Pons (tissue), 1 donor: ENCODE data around the gene ADGRF3.
"Not testable (repeated sequence)": the region's sequence is repeated elsewhere in the genome, so short reads cannot be mapped to it uniquely, and the experiment has no call there.

ENCODE experiments used
- DNase-seq: peaks from one replicate; pipeline ENCODE4 v3.0.0-alpha.2; 2016; ENCODE audit warnings: low spot score

ADGRF3 gene, protein sequence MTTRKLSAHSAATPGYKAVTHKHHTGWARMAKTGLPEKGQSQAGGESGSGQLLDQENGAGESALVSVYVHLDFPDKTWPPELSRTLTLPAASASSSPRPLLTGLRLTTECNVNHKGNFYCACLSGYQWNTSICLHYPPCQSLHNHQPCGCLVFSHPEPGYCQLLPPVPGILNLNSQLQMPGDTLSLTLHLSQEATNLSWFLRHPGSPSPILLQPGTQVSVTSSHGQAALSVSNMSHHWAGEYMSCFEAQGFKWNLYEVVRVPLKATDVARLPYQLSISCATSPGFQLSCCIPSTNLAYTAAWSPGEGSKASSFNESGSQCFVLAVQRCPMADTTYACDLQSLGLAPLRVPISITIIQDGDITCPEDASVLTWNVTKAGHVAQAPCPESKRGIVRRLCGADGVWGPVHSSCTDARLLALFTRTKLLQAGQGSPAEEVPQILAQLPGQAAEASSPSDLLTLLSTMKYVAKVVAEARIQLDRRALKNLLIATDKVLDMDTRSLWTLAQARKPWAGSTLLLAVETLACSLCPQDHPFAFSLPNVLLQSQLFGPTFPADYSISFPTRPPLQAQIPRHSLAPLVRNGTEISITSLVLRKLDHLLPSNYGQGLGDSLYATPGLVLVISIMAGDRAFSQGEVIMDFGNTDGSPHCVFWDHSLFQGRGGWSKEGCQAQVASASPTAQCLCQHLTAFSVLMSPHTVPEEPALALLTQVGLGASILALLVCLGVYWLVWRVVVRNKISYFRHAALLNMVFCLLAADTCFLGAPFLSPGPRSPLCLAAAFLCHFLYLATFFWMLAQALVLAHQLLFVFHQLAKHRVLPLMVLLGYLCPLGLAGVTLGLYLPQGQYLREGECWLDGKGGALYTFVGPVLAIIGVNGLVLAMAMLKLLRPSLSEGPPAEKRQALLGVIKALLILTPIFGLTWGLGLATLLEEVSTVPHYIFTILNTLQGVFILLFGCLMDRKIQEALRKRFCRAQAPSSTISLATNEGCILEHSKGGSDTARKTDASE

DNA sequence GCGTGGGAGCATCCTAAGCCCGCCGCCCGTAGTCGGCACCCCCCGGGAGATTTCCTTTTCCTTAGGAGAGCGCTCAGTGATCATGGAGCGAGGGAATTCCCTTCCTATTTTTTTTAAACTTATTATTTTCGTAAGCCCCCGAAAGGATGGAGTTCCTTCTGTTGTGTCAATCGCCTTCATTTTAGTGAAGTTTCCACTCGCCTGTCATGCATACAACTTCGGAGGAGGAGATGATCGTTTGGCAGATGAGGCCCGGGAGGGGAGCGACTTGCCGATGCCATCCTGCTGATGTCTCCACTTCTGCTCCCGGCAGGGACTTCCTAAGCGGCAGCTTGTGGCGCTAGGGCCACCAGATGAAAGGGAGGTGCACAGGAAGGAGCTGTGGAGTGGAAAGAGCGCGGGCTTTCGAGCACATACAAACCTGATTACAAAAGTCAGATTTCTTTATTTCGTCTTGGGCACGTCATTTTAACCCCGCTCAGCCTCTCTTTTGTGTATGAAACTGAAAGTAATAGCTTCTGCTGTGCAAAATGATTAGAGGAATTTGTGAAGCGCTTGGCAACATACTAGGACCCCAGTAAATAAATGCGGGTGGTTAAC is at the start of gene ADGRF3:
Gene ADGRF3, minus strand, starts transcription at position 336 of the 600 bp plus-strand sequence. CDS start 555 bp downstream, outside the sequence.
- DNase-seq: peak; percentile 68

DNA sequence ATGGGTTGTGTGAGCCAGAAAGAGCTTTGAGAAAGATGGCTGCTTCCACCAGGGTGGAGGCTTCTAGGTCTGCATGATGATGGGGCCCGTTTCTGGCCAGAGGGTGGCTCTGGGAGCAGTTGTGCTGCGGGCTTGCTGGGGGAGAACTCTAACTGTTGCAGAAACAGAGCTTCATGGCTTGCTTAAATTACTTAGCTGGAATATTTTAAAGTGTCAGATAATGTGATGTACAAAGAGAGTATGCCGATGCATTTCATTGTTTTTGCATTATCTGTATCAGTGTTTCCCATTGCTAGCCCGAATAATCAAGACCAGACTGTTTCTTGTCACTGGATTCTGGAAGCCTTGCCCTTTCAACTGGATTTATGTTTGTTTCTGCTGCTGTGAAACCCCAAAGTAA is 48.8 kb upstream of the ADGRF3 start:
- DNase-seq: peak; percentile 12

DNA sequence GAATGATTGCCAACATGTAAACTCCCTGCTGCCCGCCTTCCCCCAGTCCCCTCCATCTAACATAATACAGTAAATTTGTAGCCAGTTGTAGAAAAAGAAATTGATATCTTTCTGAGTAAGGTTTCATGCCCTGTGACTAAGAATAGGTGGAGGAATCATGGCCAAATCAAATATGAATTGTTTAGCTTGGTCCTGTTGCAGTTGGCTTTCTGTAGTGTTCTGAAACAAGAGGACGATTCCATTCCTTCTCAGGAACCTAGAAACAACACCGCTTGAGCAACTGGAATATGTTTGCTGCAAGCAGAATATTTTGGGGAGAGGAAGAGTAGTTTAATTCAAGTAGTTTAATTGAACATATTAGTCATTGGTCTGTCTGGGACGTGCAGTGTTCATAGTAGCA is 48.1 kb upstream of the ADGRF3 start:
- DNase-seq: no peak

DNA sequence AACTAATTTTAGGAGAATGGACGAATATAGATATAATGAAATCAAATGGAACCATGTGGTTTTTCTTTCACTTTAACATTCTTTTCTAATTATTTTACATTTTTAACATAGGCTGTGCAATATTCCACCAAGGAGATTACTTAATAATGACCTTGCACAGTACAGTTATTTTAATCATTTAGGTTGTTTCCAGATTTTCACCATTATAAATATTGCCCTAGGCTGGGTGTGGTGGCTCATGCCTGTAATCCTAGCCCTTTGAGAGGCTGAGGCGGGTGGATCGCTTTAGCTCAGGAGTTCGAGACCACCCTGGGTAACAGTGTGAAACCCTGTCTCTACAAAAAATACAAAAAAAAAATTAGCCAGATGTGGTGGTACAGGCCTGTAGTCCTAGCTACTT is 40.6 kb upstream of the ADGRF3 start:
- DNase-seq: no peak

DNA sequence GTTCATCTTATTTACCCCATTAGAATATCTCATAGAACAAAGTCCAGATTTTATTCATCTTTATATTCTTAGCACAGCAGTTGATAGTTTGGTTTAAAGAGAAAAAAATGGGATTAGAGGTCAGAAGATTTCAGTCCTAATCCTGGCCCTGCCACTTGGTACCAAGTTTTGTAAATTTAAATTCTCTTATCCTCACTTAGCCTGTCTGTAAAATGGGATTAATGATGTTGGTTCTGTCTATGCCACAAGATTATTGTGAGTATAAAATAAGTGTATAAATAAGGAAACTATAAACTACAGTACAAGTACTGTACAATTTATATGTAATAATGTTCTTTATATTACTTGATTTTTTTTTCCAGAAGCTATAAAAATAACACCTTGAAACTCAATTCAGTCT is 38.0 kb upstream of the ADGRF3 start:
- DNase-seq: no peak

DNA sequence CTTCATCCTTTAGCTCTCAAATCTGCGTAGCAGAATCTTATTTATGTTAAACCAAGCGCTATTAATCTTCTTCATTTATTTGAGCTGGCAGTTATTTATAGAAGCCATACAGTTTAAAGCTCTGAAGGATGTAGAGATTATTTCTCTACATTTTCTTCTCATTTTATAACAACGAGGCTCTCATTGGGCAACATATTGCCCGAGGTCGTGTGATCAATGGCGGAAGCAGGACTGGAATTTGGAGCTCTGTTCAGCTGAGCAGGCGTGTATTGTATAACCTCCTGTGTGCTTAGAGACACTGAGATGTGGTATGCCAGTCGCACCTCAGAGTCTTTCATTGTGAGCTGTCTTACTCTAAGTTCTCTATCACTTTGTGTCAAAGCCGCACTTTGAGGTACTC is 37.6 kb upstream of the ADGRF3 start:
- no peak for DNase-seq

DNA sequence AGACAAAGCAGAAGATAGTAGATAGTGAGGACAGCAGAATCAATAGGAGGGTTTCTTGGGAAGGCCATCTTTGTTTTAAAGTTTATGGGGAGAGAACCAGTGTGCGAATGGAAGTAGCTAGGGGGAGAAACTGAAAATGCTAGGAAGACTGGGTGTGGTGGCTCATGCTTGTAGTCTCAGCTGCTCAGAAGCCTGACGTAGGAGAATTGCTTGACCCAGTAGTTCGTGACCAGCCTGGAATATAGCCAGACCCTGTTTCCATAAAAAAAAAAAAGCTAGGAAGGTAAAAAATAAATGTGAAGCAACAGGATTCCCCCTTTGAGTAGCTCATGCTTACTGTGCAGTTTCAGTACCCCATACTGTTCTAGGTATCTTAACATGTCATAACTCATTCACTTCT is 36.0 kb upstream of the ADGRF3 start:
- DNase-seq: no peak

DNA sequence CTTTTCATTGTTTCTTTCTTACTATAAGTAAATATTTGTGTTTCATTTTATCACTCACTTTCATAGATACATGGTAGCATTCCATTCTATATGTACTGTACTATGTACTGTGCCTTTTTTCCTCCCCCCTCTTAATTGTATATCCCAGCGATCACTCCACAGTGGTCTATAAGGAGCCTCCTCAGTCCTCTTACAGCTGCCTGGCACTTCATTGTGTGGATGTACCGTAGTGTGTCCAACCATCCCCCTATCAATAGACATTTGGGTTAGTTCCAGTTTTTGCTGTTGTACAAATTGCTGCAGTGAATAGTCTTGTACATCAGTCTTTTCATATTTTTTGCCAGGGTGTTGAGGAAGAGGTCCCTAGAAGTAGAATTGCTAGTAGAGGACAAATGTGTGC is 33.7 kb upstream of the ADGRF3 start:
- DNase-seq: no peak

DNA sequence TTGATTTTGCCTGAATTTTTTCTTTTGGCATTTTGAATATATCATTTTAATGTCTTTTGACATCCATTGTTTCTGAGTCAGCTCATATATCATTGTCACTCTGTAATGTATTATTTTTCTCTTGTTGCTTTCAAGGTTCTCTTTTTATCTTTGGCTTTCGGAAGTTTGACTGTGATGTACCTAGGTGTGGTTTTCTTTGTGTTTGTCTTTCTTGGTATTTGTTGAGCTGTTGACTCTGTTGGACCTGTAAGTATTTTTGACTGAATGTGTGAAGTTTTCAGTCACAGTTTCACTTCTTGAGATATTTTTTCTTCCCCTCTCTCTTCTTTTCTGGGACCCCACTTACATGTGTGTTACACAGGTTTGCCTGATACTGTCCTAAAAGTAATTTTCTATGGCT is 30.2 kb upstream of the ADGRF3 start:
- DNase-seq: no peak

DNA sequence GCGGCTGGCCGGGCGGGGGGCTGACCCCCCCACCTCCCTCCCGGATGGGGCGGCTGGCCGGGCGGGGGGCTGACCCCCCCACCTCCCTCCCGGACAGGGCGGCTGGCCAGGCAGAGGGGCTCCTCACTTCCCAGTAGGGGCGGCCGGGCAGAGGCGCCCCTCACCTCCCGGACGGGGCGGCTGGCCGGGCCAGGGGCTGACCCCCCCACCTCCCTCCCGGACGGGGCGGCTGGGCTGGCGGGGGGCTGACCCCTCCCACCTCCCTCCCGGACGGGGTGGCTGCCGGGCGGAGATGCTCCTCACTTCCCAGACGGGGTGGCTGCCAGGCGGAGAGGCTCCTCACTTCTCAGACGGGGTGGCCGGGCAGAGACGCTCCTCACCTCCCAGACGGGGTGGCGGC is 24.3 kb upstream of the ADGRF3 start:
- not testable (repeated sequence) for DNase-seq

DNA sequence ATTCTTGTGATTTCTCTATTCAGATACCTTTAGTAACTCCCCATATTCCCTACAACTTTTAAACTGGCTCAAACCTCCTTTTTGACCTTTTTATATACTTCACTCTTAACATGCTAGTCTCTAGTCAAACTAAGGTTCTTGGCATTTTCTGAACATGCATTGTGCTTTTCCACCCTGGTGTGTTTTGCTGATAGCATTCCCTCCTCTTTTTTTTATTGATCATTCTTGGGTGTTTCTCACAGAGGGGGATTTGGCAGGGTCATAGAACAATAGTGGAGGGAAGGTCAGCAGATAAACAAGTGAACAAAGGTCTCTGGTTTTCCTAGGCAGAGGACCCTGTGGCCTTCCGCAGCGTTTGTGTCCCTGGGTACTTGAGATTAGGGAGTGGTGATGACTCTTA is 23.1 kb upstream of the ADGRF3 start:
- not testable (repeated sequence) for DNase-seq

DNA sequence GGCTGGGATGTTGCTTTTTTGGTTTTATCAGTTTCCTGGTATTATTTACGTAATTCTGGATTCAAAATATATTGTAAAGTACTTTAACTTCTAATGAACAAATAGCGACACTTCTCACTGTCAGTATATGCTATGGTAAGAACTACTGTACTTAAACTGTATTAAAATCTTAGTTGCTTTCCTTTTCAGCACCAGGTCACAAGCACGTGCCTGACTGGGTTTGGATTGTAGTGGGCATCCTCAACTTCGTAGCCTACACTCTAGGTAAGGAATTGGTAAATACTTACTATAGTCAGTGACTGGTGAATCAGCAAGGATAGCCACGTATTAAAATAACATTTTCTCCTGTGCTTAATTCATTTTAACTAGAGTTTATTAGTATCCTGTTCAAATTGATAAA is 20.4 kb upstream of the ADGRF3 start:
- DNase-seq: no peak

DNA sequence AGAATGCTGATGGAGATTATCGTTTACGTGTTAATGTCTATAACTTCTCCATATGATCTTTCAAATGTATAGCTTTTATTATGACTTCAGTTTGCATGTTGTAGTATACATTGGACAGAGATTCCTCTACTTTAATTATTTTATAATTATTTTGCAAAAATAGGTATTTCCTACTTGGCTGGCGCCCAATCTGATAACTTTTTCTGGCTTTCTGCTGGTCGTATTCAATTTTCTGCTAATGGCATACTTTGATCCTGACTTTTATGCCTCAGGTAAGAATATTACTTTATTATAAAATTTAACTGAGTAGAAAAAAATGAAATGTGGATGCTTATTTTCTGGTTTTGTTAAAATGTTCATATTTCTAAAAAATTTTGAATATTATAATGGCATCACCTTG is 18.1 kb upstream of the ADGRF3 start:
- no peak for DNase-seq

DNA sequence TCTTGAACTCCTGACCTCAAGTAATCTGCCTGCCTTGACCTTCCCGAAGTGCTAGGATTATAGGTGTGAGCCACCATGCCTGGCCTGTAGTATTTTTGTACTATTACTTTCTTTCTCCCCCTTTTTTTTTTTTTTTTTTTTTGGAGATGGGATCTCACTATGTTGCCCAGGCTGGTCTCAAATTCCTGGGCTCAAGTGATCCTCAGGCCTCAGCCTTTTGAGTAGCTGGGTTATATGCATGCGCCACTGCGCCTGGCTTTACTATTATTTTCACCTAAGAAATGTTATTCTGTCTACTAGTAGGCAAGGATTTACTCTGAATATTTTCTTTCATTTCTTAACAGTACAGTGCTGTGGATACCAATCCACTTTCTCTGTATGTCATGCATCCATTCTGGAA is 17.4 kb upstream of the ADGRF3 start:
- no peak for DNase-seq

DNA sequence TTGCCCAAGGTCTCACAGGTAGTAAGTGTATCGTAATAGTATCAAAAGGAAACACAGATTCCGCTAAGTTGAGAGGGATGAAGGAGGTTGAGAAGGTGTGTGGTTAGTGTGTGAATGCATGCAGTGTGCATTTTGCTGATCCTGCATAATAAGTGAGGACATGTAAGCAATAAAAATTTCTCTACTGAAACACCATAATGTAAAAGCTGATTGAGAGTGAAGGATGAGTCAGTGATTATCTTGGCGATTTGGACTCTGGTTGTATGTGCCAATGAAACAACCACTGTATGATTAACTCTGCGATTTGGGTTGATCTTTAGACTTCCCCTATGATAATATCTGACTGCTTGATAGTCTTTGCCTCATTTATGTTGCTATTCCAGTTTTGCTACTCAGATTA is 16.7 kb upstream of the ADGRF3 start:
- no peak for DNase-seq

DNA sequence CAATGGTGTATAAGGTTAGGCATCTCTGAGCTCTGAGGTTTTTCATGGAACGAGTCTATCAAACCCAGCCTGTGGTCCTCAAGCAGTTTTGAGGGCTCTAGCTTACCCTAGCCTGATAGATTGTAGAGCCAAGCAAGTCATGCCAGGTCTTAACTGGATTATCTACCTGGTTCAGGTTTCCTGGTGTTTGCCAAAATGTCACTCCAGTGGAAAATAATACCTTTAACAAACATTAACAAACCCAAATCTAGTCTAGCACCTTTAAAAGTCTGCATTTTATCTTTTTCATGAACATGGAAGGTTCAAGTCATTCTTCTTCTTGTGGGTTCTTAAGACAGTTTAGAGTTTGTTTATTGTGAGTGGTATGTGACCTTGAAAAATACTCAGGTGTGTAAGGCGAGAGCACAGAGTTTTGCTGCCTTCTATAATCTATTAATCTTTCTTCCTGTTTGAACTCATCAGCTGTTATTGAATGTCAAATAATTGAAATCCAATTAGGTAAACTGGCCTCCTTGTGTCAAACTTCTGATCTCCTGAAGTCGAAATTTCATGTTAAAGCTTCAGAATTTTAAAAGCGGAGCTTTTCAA is 13.4 kb upstream of the ADGRF3 start:
- DNase-seq: no peak

DNA sequence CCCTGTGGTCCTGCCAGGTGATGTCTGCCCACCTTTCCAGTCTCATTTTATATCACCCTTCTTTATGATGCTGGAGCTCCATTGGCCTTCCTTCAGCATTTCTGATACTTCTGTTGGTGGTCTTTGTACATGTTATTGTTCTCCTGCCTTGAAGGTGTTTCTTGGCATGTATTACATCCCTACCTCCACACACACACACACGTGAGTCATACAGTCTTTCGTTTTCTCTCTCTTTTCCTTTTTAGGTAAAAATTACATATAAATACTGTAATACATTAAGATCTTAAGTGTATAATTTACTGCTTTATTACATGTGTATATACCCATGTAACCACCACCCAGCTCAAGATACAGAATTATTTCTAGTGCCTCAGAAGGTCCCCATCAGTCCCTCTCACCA is 10.2 kb upstream of the ADGRF3 start:
- DNase-seq: no peak

DNA sequence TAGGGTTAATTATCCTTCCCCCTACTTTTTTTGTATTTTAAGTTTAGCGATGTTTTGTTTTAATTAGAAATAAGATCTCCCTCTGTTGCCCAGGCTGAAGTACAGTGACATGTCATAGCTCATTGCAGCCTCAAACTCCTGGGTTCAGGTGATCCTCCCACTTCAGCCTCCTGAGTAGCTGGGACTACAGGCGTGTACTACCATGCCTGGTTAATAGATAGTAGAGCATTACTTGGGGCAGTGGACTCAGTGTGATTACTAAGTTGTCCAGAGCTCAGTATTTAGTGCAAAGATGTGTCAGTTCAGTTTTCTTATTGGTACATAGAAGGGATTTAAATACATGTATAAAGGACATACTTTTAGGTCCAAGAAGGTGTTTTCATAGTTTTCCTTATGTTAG is 9.5 kb upstream of the ADGRF3 start:
- DNase-seq: no peak

DNA sequence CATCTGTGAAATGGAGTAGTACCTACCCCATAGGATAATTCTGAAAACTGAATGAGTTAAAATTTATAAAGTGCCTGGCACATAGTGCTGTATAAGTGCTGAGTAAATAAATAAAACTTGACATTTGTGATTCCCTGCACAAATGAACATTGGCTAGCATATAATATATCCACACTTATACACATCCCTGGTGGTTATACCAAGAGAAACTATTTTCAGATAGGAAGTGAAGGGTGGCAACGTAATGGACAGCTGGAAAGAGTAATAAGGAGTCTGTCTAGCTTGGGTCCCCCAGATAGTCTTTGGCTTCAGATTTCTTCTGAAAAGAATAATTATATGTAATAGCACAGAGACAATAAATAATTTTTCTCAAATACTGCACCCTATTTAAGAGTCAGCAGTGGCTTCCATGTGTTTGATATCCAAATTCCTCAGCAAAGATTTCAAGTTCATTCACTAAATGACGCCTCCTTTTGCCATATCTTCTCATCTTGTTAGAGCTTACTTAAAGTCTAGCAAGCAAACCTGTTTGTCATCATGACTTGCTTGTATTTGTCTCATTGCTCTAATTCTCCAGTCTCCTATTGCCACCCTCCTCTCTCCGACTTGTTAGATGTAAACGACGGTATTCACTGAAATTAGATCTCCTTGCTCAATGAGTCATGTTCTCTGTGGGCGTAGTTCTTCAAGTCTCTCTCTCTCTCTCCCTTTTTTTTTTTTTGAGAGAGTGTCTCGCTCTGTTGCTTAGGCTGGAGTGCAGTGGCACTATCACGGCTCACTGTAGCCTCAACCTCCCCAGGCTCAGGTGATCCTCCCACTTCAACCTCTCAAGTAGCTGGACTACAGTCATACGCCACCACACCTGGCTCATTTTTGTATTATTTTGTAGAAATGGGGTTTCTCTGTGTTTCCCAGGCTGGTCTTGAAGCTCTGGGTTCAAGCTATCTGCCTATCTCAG is 8.7 kb upstream of the ADGRF3 start:
- DNase-seq: no peak

DNA sequence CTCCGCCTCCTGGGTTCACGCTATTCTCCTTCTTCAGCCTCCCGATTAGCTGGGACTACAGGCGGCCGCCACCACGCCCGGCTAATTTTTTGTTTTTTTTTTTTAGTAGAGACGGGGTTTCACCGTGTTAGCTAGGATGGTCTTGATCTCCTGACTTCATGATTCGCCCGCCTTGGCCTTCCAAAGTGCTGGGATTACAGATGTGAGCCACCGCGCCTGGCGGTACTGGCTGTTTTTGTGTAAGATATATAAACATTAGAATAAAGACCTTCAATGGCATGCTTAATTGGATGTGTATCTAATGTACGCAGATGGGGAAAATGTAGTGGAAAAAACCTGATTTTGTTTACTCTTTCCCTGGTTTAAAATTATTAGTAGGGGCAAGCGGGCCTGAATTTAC is 7.9 kb upstream of the ADGRF3 start:
- not testable (repeated sequence) for DNase-seq

DNA sequence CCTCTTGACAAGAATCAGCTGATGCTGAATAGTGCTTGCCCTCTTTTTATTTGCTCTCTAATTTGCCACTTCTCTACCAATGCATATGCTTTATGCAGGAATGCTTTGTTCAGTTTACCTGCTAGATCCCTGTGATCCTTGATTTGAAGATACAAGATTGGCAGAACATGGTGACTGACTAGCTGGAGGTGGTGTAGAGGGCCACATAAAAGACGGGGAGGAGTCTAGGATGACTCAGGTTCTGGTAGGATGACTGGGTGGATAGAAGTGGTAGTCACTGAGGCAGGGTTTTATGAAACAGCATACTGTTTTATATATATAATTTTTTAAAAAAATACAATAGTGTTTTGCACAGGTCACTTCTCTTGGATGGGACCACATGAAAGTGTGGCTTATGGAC is 6.3 kb upstream of the ADGRF3 start:
- no peak for DNase-seq
